HFFc6 (cell line): ENCODE data around the gene CREB5. TPM values are rescaled to one million over a fixed set of nuclear protein-coding genes. Genes with fewer than 3 reads are reported as not detected.
A peak's percentile ranks its signal among the peaks of the same experiment; 100 is the strongest.

Experiments used
- DNase-seq: peaks from one replicate; pipeline ENCODE4 v3.0.0-alpha.2; 2018
- H3K27ac Mint-ChIP-seq: 2 replicates; pipeline ENCODE4 v1.8.0; 2020; ENCODE audit warnings: mild to moderate bottlenecking, mixed read lengths
- H3K27me3 Mint-ChIP-seq: 2 replicates; pipeline ENCODE4 v1.8.0; 2021; ENCODE audit warnings: mild to moderate bottlenecking, moderate library complexity, mixed read lengths; ENCODE audit not compliant: insufficient read depth
- H3K36me3 Mint-ChIP-seq: 2 replicates; pipeline ENCODE4 v1.8.0; 2021; ENCODE audit warnings: low read depth, mixed read lengths
- H3K4me1 Mint-ChIP-seq: 2 replicates; pipeline ENCODE4 v1.8.0; 2020; ENCODE audit warnings: low read depth, mixed read lengths
- H3K4me3 Mint-ChIP-seq: 2 replicates; pipeline ENCODE4 v1.8.0; 2020; ENCODE audit warnings: mild to moderate bottlenecking, moderate library complexity, mixed read lengths
- H3K9me3 Mint-ChIP-seq: 2 replicates; pipeline ENCODE4 v1.8.0; 2020; ENCODE audit warnings: mild to moderate bottlenecking, mixed read lengths
- CTCF ChIP-seq: fragments of 200-600 bp; sonication (generic); IDR thresholded peaks from 2 replicates; pipeline ENCODE4 v1.5.0; 2021; ENCODE audit warnings: antibody characterized with exemption, mild to moderate bottlenecking
- total RNA-seq, 6 experiments: library from RNA; stranded (reverse); fragmentation: NEBNext Ultra II Directional; extraction: Animal tissue kit (Norgen Biotek cat#: 25700); gene quantifications; 2 replicates in 1 of 6; 3 replicates in 5 of 6; pipeline ENCODE4 v1.2.3, GENCODE V29; 2021

CREB5 gene
- total RNA-seq, 6 experiments from 2014 or later: 0.60 to 0.90 (median 0.79) TPM

GRCh38 chr7:28406192-28406591, 6.1 kb upstream of the CREB5 start:
- no peak for DNase-seq
- Mint-ChIP-seq H3K27ac (no peak overlapping the region), H3K9me3 (no peaks in the 10 kb centered on the region), H3K4me1 (peaks cover 35% of the 10 kb centered on the region), H3K36me3 (no peaks in the 10 kb centered on the region), H3K4me3 (no peak overlapping the region), H3K27me3 (peaks cover 18% of the 10 kb centered on the region; the same call in 1 of the 2 replicates)
- no peak for TF ChIP-seq CTCF

- Mint-ChIP-seq H3K36me3 (no peaks in the 10 kb centered on the region), H3K4me1 (peaks cover 37% of the 10 kb centered on the region), H3K4me3 (no peak overlapping the region), H3K27ac (peak overlapping the region; percentile 71), H3K27me3 (peaks cover 18% of the 10 kb centered on the region; the same call in 1 of the 2 replicates), H3K9me3 (no peaks in the 10 kb centered on the region)
- no peak for TF ChIP-seq CTCF
- peak; percentile 75 for DNase-seq
Observed at GRCh38 chr7:28407651-28408050, 4.7 kb upstream of the CREB5 start.

GRCh38 chr7:28408105-28408959, 4.0 kb upstream of the CREB5 start:
- no peak for TF ChIP-seq CTCF
- no peak for DNase-seq

GRCh38 chr7:28408960-28409715, 3.2 kb upstream of the CREB5 start:
- peak overlapping the region; percentile 96 for H3K4me3 Mint-ChIP-seq
- TF ChIP-seq CTCF: no peak
- DNase-seq: peak; percentile 91
- peaks cover 17% of the 10 kb centered on the region; the same call in 1 of the 2 replicates for H3K27me3 Mint-ChIP-seq
- H3K9me3 Mint-ChIP-seq: no peaks in the 10 kb centered on the region
- H3K27ac Mint-ChIP-seq: peak overlapping the region; percentile 98
- H3K4me1 Mint-ChIP-seq: peaks cover 37% of the 10 kb centered on the region
- H3K36me3 Mint-ChIP-seq: no peaks in the 10 kb centered on the region

More at GRCh38 chr7:28408105-28408959, 4.0 kb upstream of the CREB5 start:
- Mint-ChIP-seq H3K36me3 (no peaks in the 10 kb centered on the region), H3K9me3 (no peaks in the 10 kb centered on the region), H3K4me3 (peak overlapping the region; percentile 42), H3K27ac (peak overlapping the region; percentile 71), H3K27me3 (peaks cover 18% of the 10 kb centered on the region; the same call in 1 of the 2 replicates), H3K4me1 (peaks cover 37% of the 10 kb centered on the region)

- DNase-seq: peak; percentile 30
- peak overlapping the region; percentile 96 for H3K4me3 Mint-ChIP-seq
- no peaks in the 10 kb centered on the region for H3K36me3 Mint-ChIP-seq
- H3K27ac Mint-ChIP-seq: peak overlapping the region; percentile 98
- peaks cover 14% of the 10 kb centered on the region; the same call in 1 of the 2 replicates for H3K27me3 Mint-ChIP-seq
- no peak for TF ChIP-seq CTCF
- no peaks in the 10 kb centered on the region for H3K9me3 Mint-ChIP-seq
- H3K4me1 Mint-ChIP-seq: peaks cover 37% of the 10 kb centered on the region
Observed at GRCh38 chr7:28409716-28410627, 2.3 kb upstream of the CREB5 start.
